Hepatocyte (in vitro differentiated cells): Measurements from ENCODE around the gene STXBP5L. TPM values are rescaled to one million over a fixed set of nuclear protein-coding genes. Genes with fewer than 3 reads are reported as not detected.

Source experiments
- DNase-seq: peaks from one replicate; pipeline ENCODE4 v3.0.0-alpha.2; 2016; ENCODE audit warnings: low spot score
- H2AFZ ChIP-seq: fragments of 200-600 bp; sonication (generic); 2 replicates; pipeline ENCODE4 v1.6.0; 2016; ENCODE audit warnings: antibody characterized with exemption, mild to moderate bottlenecking
- H3K27ac ChIP-seq: fragments of 200-600 bp; sonication (generic); 2 replicates; pipeline ENCODE4 v1.5.1; 2016; ENCODE audit warnings: mild to moderate bottlenecking
- H3K27me3 ChIP-seq: fragments of 200-600 bp; sonication (generic); 2 replicates; pipeline ENCODE4 v1.6.1; 2016
- H3K36me3 ChIP-seq: fragments of 200-600 bp; sonication (generic); replicated peaks from 2 replicates; pipeline ENCODE4 v1.5.1; 2016; ENCODE audit warnings: low read depth; ENCODE audit not compliant: insufficient read depth
- H3K4me1 ChIP-seq: fragments of 200-600 bp; sonication (generic); 2 replicates; pipeline ENCODE4 v1.5.1; 2016; ENCODE audit warnings: mild to moderate bottlenecking, moderate library complexity; ENCODE audit not compliant: insufficient read depth
- H3K4me2 ChIP-seq: fragments of 200-600 bp; sonication (generic); 2 replicates; pipeline ENCODE4 v1.6.0; 2016
- H3K4me3 ChIP-seq: fragments of 200-600 bp; sonication (generic); 2 replicates; pipeline ENCODE4 v1.5.1; 2016; ENCODE audit warnings: mild to moderate bottlenecking
- H3K79me2 ChIP-seq: fragments of 200-600 bp; sonication (generic); 2 replicates; pipeline ENCODE4 v1.6.0; 2017; ENCODE audit warnings: mild to moderate bottlenecking
- H3K9me2 ChIP-seq: fragments of 200-600 bp; sonication (generic); replicated peaks from 2 replicates; pipeline ENCODE4 v1.6.0; 2017; ENCODE audit warnings: mild to moderate bottlenecking; ENCODE audit not compliant: insufficient read depth
- H3K9me3 ChIP-seq: fragments of 200-600 bp; sonication (generic); 2 replicates; pipeline ENCODE4 v1.5.1; 2016; ENCODE audit warnings: low read depth, mild to moderate bottlenecking
- H4K20me1 ChIP-seq: fragments of 200-600 bp; sonication (generic); 2 replicates; pipeline ENCODE4 v1.6.0; 2016; ENCODE audit warnings: mild to moderate bottlenecking; ENCODE audit not compliant: insufficient read depth, poor library complexity, severe bottlenecking
- EZH2 ChIP-seq: fragments of 200-600 bp; sonication (generic); IDR thresholded peaks from 2 replicates; pipeline ENCODE4 v1.6.1; 2016; ENCODE audit warnings: antibody characterized with exemption, mild to moderate bottlenecking, borderline replicate concordance
- EZH2phosphoT487 ChIP-seq: fragments of 200-600 bp; sonication (generic); IDR thresholded peaks from one replicate; pipeline ENCODE4 v1.6.1; 2018; ENCODE audit warnings: antibody characterized with exemption, mild to moderate bottlenecking, low read depth, moderate library complexity; ENCODE audit not compliant: unreplicated experiment, severe bottlenecking
- WGBS: methylation state at CpG from one replicate; pipeline ENCODE4 v1.1.6; 2016; ENCODE audit warnings: low lambda C conversion rate; ENCODE audit errors: missing lambda C conversion rate; 5-methylcytosine and 5-hydroxymethylcytosine counted together
- polyA plus RNA-seq: library from polyadenylated mRNA; unstranded; fragments of >200 nt; fragmentation: Nextera tagmentation; extraction: Ambion mirVana; gene quantifications from 2 replicates; pipeline ENCODE4 v1.2.1, GENCODE V29; 2016
- total RNA-seq: library from RNA; depleted of rRNA; stranded (reverse); fragments of >200 nt; gene quantifications from 2 replicates; pipeline ENCODE4 v1.2.3, GENCODE V29; 2014
- TF ChIP-seq, protein P1 (sequence below): fragments of 200-600 bp; sonication (generic); IDR thresholded peaks from 2 replicates; pipeline ENCODE4 v1.5.1; 2016; ENCODE audit warnings: antibody characterized with exemption, mild to moderate bottlenecking; ENCODE audit not compliant: poor library complexity

Gene STXBP5L
- total and polyA plus RNA-seq, 2 experiments from 2014 or later = 0.53 to 1.4 TPM

- Histone ChIP-seq H3K27ac (no peak overlapping the region), H3K4me1 (no peaks in the 10 kb centered on the region), H3K9me3 (no peaks in the 10 kb centered on the region), H3K36me3 (no peaks in the 10 kb centered on the region), H3K9me2 (no peaks in the 10 kb centered on the region), H2AFZ (no peak overlapping the region), H3K79me2 (no peaks in the 10 kb centered on the region), H3K4me2 (no peak overlapping the region), H3K4me3 (no peak overlapping the region), H3K27me3 (no peaks in the 10 kb centered on the region), H4K20me1 (no peaks in the 10 kb centered on the region)
- TF ChIP-seq EZH2phosphoT487 (no peak), EZH2 (no peak)
- TF ChIP-seq, protein P1, sequence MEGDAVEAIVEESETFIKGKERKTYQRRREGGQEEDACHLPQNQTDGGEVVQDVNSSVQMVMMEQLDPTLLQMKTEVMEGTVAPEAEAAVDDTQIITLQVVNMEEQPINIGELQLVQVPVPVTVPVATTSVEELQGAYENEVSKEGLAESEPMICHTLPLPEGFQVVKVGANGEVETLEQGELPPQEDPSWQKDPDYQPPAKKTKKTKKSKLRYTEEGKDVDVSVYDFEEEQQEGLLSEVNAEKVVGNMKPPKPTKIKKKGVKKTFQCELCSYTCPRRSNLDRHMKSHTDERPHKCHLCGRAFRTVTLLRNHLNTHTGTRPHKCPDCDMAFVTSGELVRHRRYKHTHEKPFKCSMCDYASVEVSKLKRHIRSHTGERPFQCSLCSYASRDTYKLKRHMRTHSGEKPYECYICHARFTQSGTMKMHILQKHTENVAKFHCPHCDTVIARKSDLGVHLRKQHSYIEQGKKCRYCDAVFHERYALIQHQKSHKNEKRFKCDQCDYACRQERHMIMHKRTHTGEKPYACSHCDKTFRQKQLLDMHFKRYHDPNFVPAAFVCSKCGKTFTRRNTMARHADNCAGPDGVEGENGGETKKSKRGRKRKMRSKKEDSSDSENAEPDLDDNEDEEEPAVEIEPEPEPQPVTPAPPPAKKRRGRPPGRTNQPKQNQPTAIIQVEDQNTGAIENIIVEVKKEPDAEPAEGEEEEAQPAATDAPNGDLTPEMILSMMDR = no peak
- no peak for DNase-seq
- 89% methylated on average over 5 of the region's 5 CpGs for WGBS
Measured at GRCh38 chr3:121232309-121233225, 324.6 kb downstream of the STXBP5L start.

DNA sequence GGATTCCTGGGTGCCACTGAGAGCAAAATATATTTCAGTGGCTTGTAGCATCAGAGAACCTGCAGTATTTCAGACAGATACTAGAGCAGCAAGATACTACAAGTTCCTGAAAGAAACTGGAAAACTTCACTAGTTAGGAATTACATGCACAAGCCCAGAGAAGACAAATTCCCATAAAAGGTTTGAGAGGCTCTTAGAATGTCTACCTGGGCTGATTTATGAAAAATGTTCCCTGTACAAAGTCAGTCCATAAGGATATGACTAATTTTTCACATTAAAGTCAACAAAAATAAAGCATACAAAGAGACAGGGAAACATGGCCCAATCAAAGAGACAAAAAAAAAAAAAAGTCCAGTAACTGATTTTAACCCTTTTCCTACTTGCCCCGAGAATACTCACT, 335.2 kb downstream of the STXBP5L start:
- Histone ChIP-seq H3K4me3 (no peak overlapping the region), H2AFZ (no peak overlapping the region), H3K9me3 (no peaks in the 10 kb centered on the region), H4K20me1 (no peaks in the 10 kb centered on the region), H3K9me2 (no peaks in the 10 kb centered on the region), H3K79me2 (no peaks in the 10 kb centered on the region), H3K4me1 (no peaks in the 10 kb centered on the region), H3K27me3 (no peaks in the 10 kb centered on the region), H3K36me3 (no peaks in the 10 kb centered on the region), H3K27ac (no peak overlapping the region), H3K4me2 (no peak overlapping the region)
- TF ChIP-seq, protein P1 = no peak
- no peak for TF ChIP-seq EZH2phosphoT487
- no peak for TF ChIP-seq EZH2
- WGBS = 95% methylated on average over 1 of the region's 1 CpG
- DNase-seq = no peak

- TF ChIP-seq EZH2 (no peak), EZH2phosphoT487 (no peak)
- TF ChIP-seq, protein P1 = no peak
- H3K36me3 ChIP-seq = no peaks in the 10 kb centered on the region
- H3K4me1 ChIP-seq = no peaks in the 10 kb centered on the region
- 76% methylated on average over 2 of the region's 2 CpGs for WGBS
- H3K27me3 ChIP-seq = no peaks in the 10 kb centered on the region
- no peaks in the 10 kb centered on the region for H3K79me2 ChIP-seq
- H3K9me3 ChIP-seq = no peaks in the 10 kb centered on the region
- no peaks in the 10 kb centered on the region for H3K9me2 ChIP-seq
- no peak overlapping the region for H2AFZ ChIP-seq
- peak; percentile 8 for DNase-seq
- H3K4me2 ChIP-seq = no peak overlapping the region
- no peak overlapping the region for H3K27ac ChIP-seq
- H3K4me3 ChIP-seq = no peak overlapping the region
- H4K20me1 ChIP-seq = no peaks in the 10 kb centered on the region
Measured at GRCh38 chr3:121252676-121253075, 344.7 kb downstream of the STXBP5L start.
